ENCODE data around the gene JARID2. TPM values are rescaled to one million over a fixed set of nuclear protein-coding genes. Genes with fewer than 3 reads are reported as not detected.

JARID2 gene
- total RNA-seq, 1 experiment from 2014 or later, result 6.0 TPM

- H3K4me1 ChIP-seq (ENCODE audit: control insufficient read depth, insufficient read depth, low read length), result no peaks in the 10 kb centered on the region
- in situ Hi-C loops (cut with HindIII; ENCODE audit: low pct_unique_long_range_greater_than_20kb, low sequenced_read_pairs), result no loop called here
- no peak overlapping the region for H3K27ac ChIP-seq (ENCODE audit: low read length)
- ChIA-PET POLR2A (no interaction called here), CTCF (no interaction called here)
- no peak for ATAC-seq
- TF ChIP-seq REST (IDR thresholded peaks at IDR 0.05; ENCODE audit: insufficient read depth in 1 of 2, low read depth in 2 of 2, low read length in 1 of 2), result no peak
- no peak for TF ChIP-seq SIN3A (IDR thresholded peaks at IDR 0.05; ENCODE audit: borderline replicate concordance, insufficient read depth, low read depth, low read length)
- no peak for TF ChIP-seq TCF7L2 (IDR thresholded peaks at IDR 0.05; ENCODE audit: low read depth, low read length)
- TF ChIP-seq CTCF (IDR thresholded peaks at IDR 0.05), result no peak
- no peak for TF ChIP-seq POLR2AphosphoS5 (IDR thresholded peaks at IDR 0.05; ENCODE audit: low read depth, low read length)
- no peak overlapping the region for H3K4me3 ChIP-seq (ENCODE audit: low read depth in 2 of 2, low read length in 2 of 2)
- H3K27me3 ChIP-seq (ENCODE audit: control insufficient read depth, insufficient read depth, low read length), result no peaks in the 10 kb centered on the region
- intact Hi-C loops (cut with micrococcal nuclease; ENCODE audit: unreplicated experiment), result loop anchor here (5.0 to 10.0 kb wide), 3 partner anchors 131 to 1279 kb away; partner anchors contain the start of gene JARID2
- no TSS peak for BruUV-seq (replicated peaks)
- H3K36me3 ChIP-seq (ENCODE audit: control insufficient read depth, insufficient read depth, low read length), result no peaks in the 10 kb centered on the region
- DNase-seq (ENCODE audit: low read depth, low spot score), result no peak
- no peaks in the 10 kb centered on the region for H3K9me3 ChIP-seq (ENCODE audit: control insufficient read depth, insufficient read depth, low read depth, low read length)
Measured at GRCh38 chr6:15493437-15494168, 247.7 kb downstream of the JARID2 start.

DNA sequence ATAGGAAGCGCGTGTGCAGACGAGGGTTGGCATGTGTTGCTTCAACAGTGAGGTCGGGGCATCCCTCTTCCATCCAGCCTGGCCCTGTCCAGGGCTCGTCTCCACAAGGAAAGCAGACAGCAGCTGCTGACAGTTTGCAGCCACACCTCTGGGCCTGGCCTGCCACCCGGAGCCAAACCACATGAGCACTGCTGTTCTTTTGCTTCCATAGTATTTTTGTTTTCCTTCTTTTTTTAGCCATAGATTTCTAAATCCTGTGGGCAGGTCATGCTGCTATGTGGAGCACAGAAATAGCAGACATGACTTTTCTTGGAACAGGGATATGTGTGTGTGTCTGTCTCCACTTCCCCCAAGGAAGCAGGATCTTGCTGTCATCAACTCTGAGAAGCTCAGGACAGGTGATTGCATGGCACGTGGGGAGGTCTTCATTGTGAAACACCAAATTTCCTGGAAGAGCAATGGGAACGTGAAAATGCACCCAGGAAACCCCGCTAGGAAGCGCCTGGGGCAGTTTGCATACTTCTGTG, 249.6 kb downstream of the JARID2 start:
- Histone ChIP-seq H3K4me3 (ENCODE audit: low read depth in 2 of 2, low read length in 2 of 2) (no peak overlapping the region), H3K36me3 (ENCODE audit: control insufficient read depth, insufficient read depth, low read length) (no peaks in the 10 kb centered on the region), H3K9me3 (ENCODE audit: control insufficient read depth, insufficient read depth, low read depth, low read length) (no peaks in the 10 kb centered on the region), H3K4me1 (ENCODE audit: control insufficient read depth, insufficient read depth, low read length) (no peaks in the 10 kb centered on the region), H3K27ac (ENCODE audit: low read length) (no peak overlapping the region), H3K27me3 (ENCODE audit: control insufficient read depth, insufficient read depth, low read length) (no peaks in the 10 kb centered on the region)
- intact Hi-C loops (cut with micrococcal nuclease; ENCODE audit: unreplicated experiment), result loop anchor here (10.0 kb wide), 2 partner anchors 129 to 1281 kb away; no protein-coding TSS in a partner anchor
- ATAC-seq (no peak), DNase-seq (ENCODE audit: low read depth, low spot score) (no peak)
- no peak for TF ChIP-seq SIN3A (IDR thresholded peaks at IDR 0.05; ENCODE audit: borderline replicate concordance, insufficient read depth, low read depth, low read length)
- no TSS peak for BruUV-seq (replicated peaks)
- CTCF ChIA-PET, result no interaction called here
- POLR2A ChIA-PET, result no interaction called here
- in situ Hi-C loops (cut with HindIII; ENCODE audit: low pct_unique_long_range_greater_than_20kb, low sequenced_read_pairs), result no loop called here
